ENCODE results near the gene SLC25A33. TPM values are rescaled to one million over a fixed set of nuclear protein-coding genes. Genes with fewer than 3 reads are reported as not detected.

SLC25A33 gene
- total RNA-seq, 4 donors from 2014 or later, result 4.9 to 12.5 (median 6.6) TPM

DNA sequence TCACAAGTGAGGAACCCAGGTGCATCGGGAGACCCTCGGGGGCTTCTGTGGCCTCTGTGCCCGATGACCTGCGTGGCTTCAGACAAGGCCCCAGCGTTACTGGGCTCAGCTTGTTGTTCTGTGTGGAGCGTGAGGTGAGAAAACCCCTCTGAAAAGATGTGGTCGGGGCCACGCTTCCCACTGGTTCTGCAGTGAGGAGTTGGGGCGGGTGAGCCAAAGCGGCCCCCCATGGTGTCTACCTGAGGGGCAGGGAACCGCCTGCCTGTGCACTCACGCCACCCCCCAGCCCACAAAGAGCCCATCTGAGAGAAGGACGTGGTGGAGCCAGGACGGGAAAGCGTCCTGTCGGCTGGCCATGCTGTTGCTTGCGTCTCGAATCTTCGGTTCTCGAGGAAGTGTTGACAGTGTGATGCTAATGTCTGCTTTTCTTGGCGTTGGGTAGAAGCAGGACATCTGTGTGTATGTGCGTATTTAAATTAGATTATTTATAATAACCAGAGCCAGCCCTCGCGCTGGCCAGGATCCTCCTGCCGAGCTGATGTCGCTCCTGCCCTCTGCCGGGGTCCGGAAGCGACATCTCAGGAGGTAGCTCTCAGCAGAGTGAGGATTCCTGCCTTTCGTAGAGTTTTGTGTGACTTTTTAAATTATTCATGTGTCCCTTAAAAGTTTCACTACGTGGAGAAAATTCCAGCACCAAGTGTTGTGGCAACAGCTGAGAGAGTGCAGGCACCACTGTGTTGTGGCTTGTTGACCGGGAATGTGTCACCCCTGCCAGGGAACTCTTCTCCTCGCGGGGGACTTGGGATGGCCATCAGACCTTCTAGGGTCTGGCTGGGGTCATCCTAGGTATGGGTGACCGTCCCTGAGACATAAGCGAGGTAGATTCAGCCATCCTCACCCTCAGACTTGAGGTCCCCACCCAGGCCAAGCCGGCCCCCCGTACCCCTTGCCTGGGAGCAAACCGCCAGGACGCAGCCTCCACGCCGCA, 64.8 kb downstream of the SLC25A33 start:
- Histone ChIP-seq H3K36me3 (peaks cover 0 to 14% (median 0%) of the 10 kb centered on the region in 4 donors), H3K4me1 (no peaks in the 10 kb centered on the region), H3K27ac (no peak overlapping the region), H3K4me3 (no peak overlapping the region), H3K9me3 (no peaks in the 10 kb centered on the region), H3K27me3 (no peaks in the 10 kb centered on the region)
- TF ChIP-seq, protein P1, sequence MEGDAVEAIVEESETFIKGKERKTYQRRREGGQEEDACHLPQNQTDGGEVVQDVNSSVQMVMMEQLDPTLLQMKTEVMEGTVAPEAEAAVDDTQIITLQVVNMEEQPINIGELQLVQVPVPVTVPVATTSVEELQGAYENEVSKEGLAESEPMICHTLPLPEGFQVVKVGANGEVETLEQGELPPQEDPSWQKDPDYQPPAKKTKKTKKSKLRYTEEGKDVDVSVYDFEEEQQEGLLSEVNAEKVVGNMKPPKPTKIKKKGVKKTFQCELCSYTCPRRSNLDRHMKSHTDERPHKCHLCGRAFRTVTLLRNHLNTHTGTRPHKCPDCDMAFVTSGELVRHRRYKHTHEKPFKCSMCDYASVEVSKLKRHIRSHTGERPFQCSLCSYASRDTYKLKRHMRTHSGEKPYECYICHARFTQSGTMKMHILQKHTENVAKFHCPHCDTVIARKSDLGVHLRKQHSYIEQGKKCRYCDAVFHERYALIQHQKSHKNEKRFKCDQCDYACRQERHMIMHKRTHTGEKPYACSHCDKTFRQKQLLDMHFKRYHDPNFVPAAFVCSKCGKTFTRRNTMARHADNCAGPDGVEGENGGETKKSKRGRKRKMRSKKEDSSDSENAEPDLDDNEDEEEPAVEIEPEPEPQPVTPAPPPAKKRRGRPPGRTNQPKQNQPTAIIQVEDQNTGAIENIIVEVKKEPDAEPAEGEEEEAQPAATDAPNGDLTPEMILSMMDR (IDR thresholded peaks at IDR 0.05), result no peak
- no peak for TF ChIP-seq POLR2AphosphoS5 (IDR thresholded peaks at IDR 0.05)
- no peak for TF ChIP-seq POLR2A (IDR thresholded peaks at IDR 0.05)
- TF ChIP-seq EP300 (IDR thresholded peaks at IDR 0.05; ENCODE audit: low read depth), result no peak
- intact Hi-C loops (cut with DNase I; ENCODE audit: low total_unique reads), result no loop called here
- WGBS, 2 donors (ENCODE audit: low coverage in 1 of 2), result 91 to 92% methylated on average over 9 to 40 of the region's 42 CpGs
- DNase-seq, result no peak
- in situ Hi-C loops (cut with MboI; ENCODE audit: low pct_ligation_motif_present in 1 of 4, low pct_unique_long_range_greater_than_20kb in 1 of 4, low sequenced_read_pairs in 3 of 4), result no loop called here

DNA sequence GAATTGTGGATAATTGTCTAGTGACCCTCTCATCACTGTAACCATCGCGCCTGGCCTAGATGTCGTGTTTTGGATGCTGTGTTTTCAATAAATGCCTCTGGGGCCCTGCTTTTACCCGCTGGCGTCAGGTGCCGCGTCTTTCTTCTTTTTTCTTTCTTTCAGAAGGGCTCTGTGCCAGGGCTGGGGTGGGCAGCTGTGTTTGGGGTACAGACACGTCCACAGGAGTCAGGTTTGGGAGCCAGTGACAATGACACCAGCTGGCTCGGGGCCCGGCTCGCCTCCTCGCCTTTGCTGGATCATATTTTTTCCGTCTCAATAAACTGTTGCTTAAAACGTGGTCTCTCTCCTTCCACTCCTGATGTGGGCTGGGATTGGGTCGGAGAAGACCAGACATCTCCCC, 65.6 kb downstream of the SLC25A33 start:
- Histone ChIP-seq H3K4me3 (no peak overlapping the region), H3K27ac (no peak overlapping the region), H3K27me3 (no peaks in the 10 kb centered on the region), H3K36me3 (peaks cover 0 to 14% (median 0%) of the 10 kb centered on the region in 4 donors), H3K9me3 (no peaks in the 10 kb centered on the region), H3K4me1 (no peaks in the 10 kb centered on the region)
- no peak for DNase-seq
- in situ Hi-C loops (cut with MboI; ENCODE audit: low pct_ligation_motif_present in 1 of 4, low pct_unique_long_range_greater_than_20kb in 1 of 4, low sequenced_read_pairs in 3 of 4) (no loop called here), intact Hi-C loops (cut with DNase I; ENCODE audit: low total_unique reads) (no loop called here)
- no peak for TF ChIP-seq EP300 (IDR thresholded peaks at IDR 0.05; ENCODE audit: low read depth)
- no peak for TF ChIP-seq POLR2AphosphoS5 (IDR thresholded peaks at IDR 0.05)
- no peak for TF ChIP-seq POLR2A (IDR thresholded peaks at IDR 0.05)
- TF ChIP-seq, protein P1 (IDR thresholded peaks at IDR 0.05), result no peak
- WGBS, 2 donors (ENCODE audit: low coverage in 1 of 2), result 92 to 93% methylated on average over 3 to 15 of the region's 15 CpGs

DNA sequence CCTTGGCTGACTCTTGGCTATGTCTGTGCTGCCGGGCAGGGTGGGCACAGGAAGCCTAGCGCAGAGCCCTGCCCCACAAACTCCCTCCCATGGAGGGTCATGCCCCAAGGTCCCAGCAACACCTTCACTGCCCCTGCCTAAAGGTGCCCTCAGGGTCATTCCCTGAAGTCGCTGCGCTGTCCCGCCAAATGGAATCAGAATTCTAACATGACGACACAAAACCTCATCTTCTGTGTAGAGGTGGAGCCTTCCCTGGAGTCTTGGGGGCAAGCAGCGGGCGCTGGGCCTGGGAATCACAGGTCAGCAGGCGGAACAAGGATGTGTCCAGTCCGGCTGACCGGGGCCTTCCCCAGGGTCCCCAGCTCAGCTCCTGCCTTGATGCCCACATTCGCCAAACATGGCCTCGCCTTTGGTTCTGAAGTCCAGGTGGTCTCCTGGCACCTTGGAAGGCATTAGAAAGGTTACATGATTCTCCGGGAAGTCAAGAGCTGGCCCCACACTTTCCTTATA, 66.7 kb downstream of the SLC25A33 start:
- H3K4me3 ChIP-seq, result no peak overlapping the region
- no peaks in the 10 kb centered on the region for H3K4me1 ChIP-seq
- 100% methylated on average over 14 of the region's 14 CpGs; no CpG with 5 or more reads in 1 of the 2 donors for WGBS, 2 donors (ENCODE audit: low coverage in 1 of 2)
- H3K9me3 ChIP-seq, result no peaks in the 10 kb centered on the region
- intact Hi-C loops (cut with DNase I; ENCODE audit: low total_unique reads) (no loop called here), in situ Hi-C loops (cut with MboI; ENCODE audit: low pct_ligation_motif_present in 1 of 4, low pct_unique_long_range_greater_than_20kb in 1 of 4, low sequenced_read_pairs in 3 of 4) (no loop called here)
- no peak for DNase-seq
- TF ChIP-seq POLR2A (IDR thresholded peaks at IDR 0.05) (no peak), EP300 (IDR thresholded peaks at IDR 0.05; ENCODE audit: low read depth) (no peak), POLR2AphosphoS5 (IDR thresholded peaks at IDR 0.05) (no peak)
- TF ChIP-seq, protein P1 (IDR thresholded peaks at IDR 0.05), result no peak
- H3K27me3 ChIP-seq, result no peaks in the 10 kb centered on the region
- peaks cover 0 to 12% (median 0%) of the 10 kb centered on the region in 4 donors for H3K36me3 ChIP-seq
- no peak overlapping the region for H3K27ac ChIP-seq

DNA sequence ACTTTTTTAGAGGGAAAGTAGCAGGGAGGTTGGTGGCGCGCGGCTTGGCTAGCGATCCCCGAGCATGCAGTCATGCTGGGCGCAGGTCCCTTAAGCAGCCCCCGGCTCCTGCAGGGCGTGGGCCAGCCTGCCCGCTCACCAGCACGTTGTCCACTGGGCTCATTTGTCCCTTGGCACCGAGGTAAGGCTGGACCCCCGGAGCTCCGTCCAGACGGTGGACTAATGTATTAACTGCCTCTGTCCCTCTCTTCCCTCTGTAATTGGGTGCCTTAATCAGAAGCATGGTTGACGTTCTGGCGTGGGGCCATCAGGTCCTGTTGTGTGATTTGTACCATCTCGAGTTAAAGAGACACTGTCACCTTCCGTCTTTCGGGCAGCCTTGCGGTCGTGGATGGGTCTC, 67.2 kb downstream of the SLC25A33 start:
- Histone ChIP-seq H3K4me1 (no peaks in the 10 kb centered on the region), H3K27me3 (no peaks in the 10 kb centered on the region), H3K4me3 (no peak overlapping the region), H3K36me3 (peaks cover 0 to 8% (median 0%) of the 10 kb centered on the region in 4 donors), H3K9me3 (no peaks in the 10 kb centered on the region), H3K27ac (no peak overlapping the region)
- no peak for DNase-seq
- 91% methylated on average over 21 of the region's 21 CpGs; no CpG with 5 or more reads in 1 of the 2 donors for WGBS, 2 donors (ENCODE audit: low coverage in 1 of 2)
- no peak for TF ChIP-seq POLR2A (IDR thresholded peaks at IDR 0.05)
- TF ChIP-seq, protein P1 (IDR thresholded peaks at IDR 0.05), result no peak
- TF ChIP-seq POLR2AphosphoS5 (IDR thresholded peaks at IDR 0.05), result no peak
- TF ChIP-seq EP300 (IDR thresholded peaks at IDR 0.05; ENCODE audit: low read depth), result no peak
- in situ Hi-C loops (cut with MboI; ENCODE audit: low pct_ligation_motif_present in 1 of 4, low pct_unique_long_range_greater_than_20kb in 1 of 4, low sequenced_read_pairs in 3 of 4) (no loop called here), intact Hi-C loops (cut with DNase I; ENCODE audit: low total_unique reads) (no loop called here)

Data from transverse colon (tissue), 4 donors.